Measurements from ENCODE around the gene ETV3L. TPM values are rescaled to one million over a fixed set of nuclear protein-coding genes. Genes with fewer than 3 reads are reported as not detected.
"Not testable (repeated sequence)": the region's sequence is repeated elsewhere in the genome, so short reads cannot be mapped to it uniquely, and the experiment has no call there.

Gene ETV3L
- total RNA-seq, 2 donors from 2014 or later = 0.26 TPM; not detected in 1

GRCh38 chr1:157056269-157056668, 43.3 kb downstream of the ETV3L start:
- H3K36me3 Mint-ChIP-seq (ENCODE audit: low read depth) = no peaks in the 10 kb centered on the region
- H3K4me3 Mint-ChIP-seq = no peak overlapping the region
- 89% methylated on average over 1 of the region's 1 CpG; no CpG with 5 or more reads in 1 of the 2 experiments for WGBS, 2 experiments (ENCODE audit: insufficient coverage in 1 of 2, insufficient read length in 1 of 2)
- peaks cover 6% of the 10 kb centered on the region for H3K27me3 Mint-ChIP-seq (ENCODE audit: insufficient read depth)
- Histone ChIP-seq H3K9me3 (ENCODE audit: control insufficient read depth, low read length) (peaks cover 21% of the 10 kb centered on the region), H3K9ac (ENCODE audit: extremely low read depth, low read length, poor library complexity, severe bottlenecking) (no peak overlapping the region), H3K4me3 (ENCODE audit: low read length) (no peak overlapping the region), H3K36me3 (ENCODE audit: control insufficient read depth, insufficient read depth, low read length) (no peaks in the 10 kb centered on the region), H3K27ac (ENCODE audit: low read depth, low read length) (no peak overlapping the region), H3K4me1 (ENCODE audit: control insufficient read depth, insufficient read depth, low read length) (no peaks in the 10 kb centered on the region), H3K27me3 (ENCODE audit: control insufficient read depth, insufficient read depth, low read length, poor library complexity, severe bottlenecking) (no peaks in the 10 kb centered on the region)
- TF ChIP-seq CTCF (conservative IDR thresholded peaks at IDR 0.05) = no peak
- no peak overlapping the region for H3K27ac Mint-ChIP-seq
- DNase-seq = no peak
- peaks cover 22% of the 10 kb centered on the region for H3K9me3 Mint-ChIP-seq
- peaks cover under 1% of the 10 kb centered on the region for H3K4me1 Mint-ChIP-seq

GRCh38 chr1:157055729-157056128, 43.9 kb downstream of the ETV3L start:
- H3K36me3 ChIP-seq (ENCODE audit: control insufficient read depth, insufficient read depth, low read length); H3K4me1 ChIP-seq (ENCODE audit: control insufficient read depth, insufficient read depth, low read length); H3K9ac ChIP-seq (ENCODE audit: extremely low read depth, low read length, poor library complexity, severe bottlenecking); H3K27ac ChIP-seq (ENCODE audit: low read depth, low read length); H3K36me3 Mint-ChIP-seq (ENCODE audit: low read depth); H3K27me3 ChIP-seq (ENCODE audit: control insufficient read depth, insufficient read depth, low read length, poor library complexity, severe bottlenecking); H3K4me3 ChIP-seq (ENCODE audit: low read length); H3K4me3 Mint-ChIP-seq; H3K4me1 Mint-ChIP-seq; H3K27me3 Mint-ChIP-seq (ENCODE audit: insufficient read depth); H3K27ac Mint-ChIP-seq; DNase-seq: not testable (repeated sequence)
- 90 to 93% methylated on average over 2 to 5 of the region's 5 CpGs for WGBS, 2 experiments (ENCODE audit: insufficient coverage in 1 of 2, insufficient read length in 1 of 2)
- H3K9me3 ChIP-seq (ENCODE audit: control insufficient read depth, low read length) = peaks cover 18% of the 10 kb centered on the region
- H3K9me3 Mint-ChIP-seq = peaks cover 19% of the 10 kb centered on the region

GRCh38 chr1:157050836-157051235, 48.8 kb downstream of the ETV3L start:
- WGBS, 2 experiments (ENCODE audit: insufficient coverage in 1 of 2, insufficient read length in 1 of 2) = 70 to 100% methylated on average over 1 to 2 of the region's 2 CpGs
- H3K27me3 Mint-ChIP-seq (ENCODE audit: insufficient read depth) = no peaks in the 10 kb centered on the region
- H3K9me3 ChIP-seq (ENCODE audit: control insufficient read depth, low read length) = peaks cover 18% of the 10 kb centered on the region

More at GRCh38 chr1:157050836-157051235, 48.8 kb downstream of the ETV3L start:
- no peak for TF ChIP-seq CTCF (conservative IDR thresholded peaks at IDR 0.05)
- DNase-seq = peak; percentile 49
- Histone ChIP-seq H3K4me3 (ENCODE audit: low read length) (no peak overlapping the region), H3K27me3 (ENCODE audit: control insufficient read depth, insufficient read depth, low read length, poor library complexity, severe bottlenecking) (no peaks in the 10 kb centered on the region), H3K4me1 (ENCODE audit: control insufficient read depth, insufficient read depth, low read length) (peaks cover 7% of the 10 kb centered on the region), H3K27ac (ENCODE audit: low read depth, low read length) (no peak overlapping the region), H3K9ac (ENCODE audit: extremely low read depth, low read length, poor library complexity, severe bottlenecking) (no peak overlapping the region), H3K36me3 (ENCODE audit: control insufficient read depth, insufficient read depth, low read length) (no peaks in the 10 kb centered on the region)
- H3K4me1 Mint-ChIP-seq = peaks cover 36% of the 10 kb centered on the region
- H3K4me3 Mint-ChIP-seq = no peak overlapping the region
- H3K9me3 Mint-ChIP-seq = peaks cover 15% of the 10 kb centered on the region
- no peaks in the 10 kb centered on the region for H3K36me3 Mint-ChIP-seq (ENCODE audit: low read depth)
- H3K27ac Mint-ChIP-seq = no peak overlapping the region
